NCI-H2227 treated with DMSO at 0.1 percent for 48 hours (cell line): ENCODE data around the gene ALDH1A2.

Source experiments
- DNase-seq: peaks from one replicate; lab custom pipeline; 2025; lab: John Stamatoyannopoulos, UW

Gene ALDH1A2

GRCh38 chr15:57943171-57943570, 122.3 kb downstream of the ALDH1A2 start:
- no peak for DNase-seq

GRCh38 chr15:57941816-57942215, 123.7 kb downstream of the ALDH1A2 start:
- no peak for DNase-seq

GRCh38 chr15:57932348-57932747, 133.2 kb downstream of the ALDH1A2 start:
- DNase-seq = no peak

GRCh38 chr15:57931570-57931969, 133.9 kb downstream of the ALDH1A2 start:
- DNase-seq = no peak

- DNase-seq = no peak
These were observed 138.3 kb downstream of the ALDH1A2 start for GRCh38 chr15:57927091-57927631.

GRCh38 chr15:57925650-57926049, 139.9 kb downstream of the ALDH1A2 start:
- no peak for DNase-seq

- no peak for DNase-seq
These were observed 140.9 kb downstream of the ALDH1A2 start for GRCh38 chr15:57924598-57924997.

GRCh38 chr15:57923750-57924149, 141.8 kb downstream of the ALDH1A2 start:
- DNase-seq = no peak

- no peak for DNase-seq
These were observed 142.2 kb downstream of the ALDH1A2 start for GRCh38 chr15:57923306-57923705.

- DNase-seq = no peak
These were observed 142.7 kb downstream of the ALDH1A2 start for GRCh38 chr15:57922776-57923175.

GRCh38 chr15:57921371-57921770, 144.1 kb downstream of the ALDH1A2 start:
- DNase-seq = no peak

GRCh38 chr15:57920911-57921310, 144.6 kb downstream of the ALDH1A2 start:
- DNase-seq = no peak

GRCh38 chr15:57919754-57920153, 145.8 kb downstream of the ALDH1A2 start:
- DNase-seq = no peak

- no peak for DNase-seq
These were observed 147.5 kb downstream of the ALDH1A2 start for GRCh38 chr15:57917998-57918397.

GRCh38 chr15:57916695-57917094, 148.8 kb downstream of the ALDH1A2 start:
- no peak for DNase-seq

- no peak for DNase-seq
These were observed 149.5 kb downstream of the ALDH1A2 start for GRCh38 chr15:57915827-57916531.

GRCh38 chr15:57914350-57915055, 151.0 kb downstream of the ALDH1A2 start:
- DNase-seq = no peak

- DNase-seq = no peak
These were observed 154.3 kb downstream of the ALDH1A2 start for GRCh38 chr15:57911247-57911646.

GRCh38 chr15:57910672-57911071, 154.8 kb downstream of the ALDH1A2 start:
- DNase-seq = no peak

GRCh38 chr15:57909388-57909787, 156.1 kb downstream of the ALDH1A2 start:
- DNase-seq = no peak

GRCh38 chr15:57903626-57904025, 161.9 kb downstream of the ALDH1A2 start:
- DNase-seq = no peak
